ENCODE results near the gene DUSP1.
A peak's percentile ranks its signal among the peaks of the same experiment; 100 is the strongest.

The DUSP1 gene

DNA sequence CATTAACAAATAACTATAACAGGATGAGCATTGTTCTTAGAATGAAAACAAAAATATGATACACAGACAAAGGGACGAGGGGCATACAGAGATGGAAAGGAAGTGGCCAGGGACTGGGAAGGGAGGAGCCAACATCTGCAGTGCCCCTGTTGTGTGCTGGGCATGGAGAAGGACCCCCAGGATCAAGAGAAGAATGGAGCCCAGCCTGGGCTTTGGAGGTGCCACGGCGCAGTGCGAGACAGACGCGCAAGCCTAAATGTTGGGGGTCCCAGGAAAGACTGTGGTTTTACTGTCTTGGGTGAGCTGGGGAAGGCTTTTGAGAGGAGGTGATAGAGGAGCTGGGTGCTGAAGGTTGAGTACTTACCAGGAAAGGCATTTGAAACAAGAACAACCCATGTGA, 28.4 kb upstream of the DUSP1 start:
- TF ChIP-seq, protein P1, sequence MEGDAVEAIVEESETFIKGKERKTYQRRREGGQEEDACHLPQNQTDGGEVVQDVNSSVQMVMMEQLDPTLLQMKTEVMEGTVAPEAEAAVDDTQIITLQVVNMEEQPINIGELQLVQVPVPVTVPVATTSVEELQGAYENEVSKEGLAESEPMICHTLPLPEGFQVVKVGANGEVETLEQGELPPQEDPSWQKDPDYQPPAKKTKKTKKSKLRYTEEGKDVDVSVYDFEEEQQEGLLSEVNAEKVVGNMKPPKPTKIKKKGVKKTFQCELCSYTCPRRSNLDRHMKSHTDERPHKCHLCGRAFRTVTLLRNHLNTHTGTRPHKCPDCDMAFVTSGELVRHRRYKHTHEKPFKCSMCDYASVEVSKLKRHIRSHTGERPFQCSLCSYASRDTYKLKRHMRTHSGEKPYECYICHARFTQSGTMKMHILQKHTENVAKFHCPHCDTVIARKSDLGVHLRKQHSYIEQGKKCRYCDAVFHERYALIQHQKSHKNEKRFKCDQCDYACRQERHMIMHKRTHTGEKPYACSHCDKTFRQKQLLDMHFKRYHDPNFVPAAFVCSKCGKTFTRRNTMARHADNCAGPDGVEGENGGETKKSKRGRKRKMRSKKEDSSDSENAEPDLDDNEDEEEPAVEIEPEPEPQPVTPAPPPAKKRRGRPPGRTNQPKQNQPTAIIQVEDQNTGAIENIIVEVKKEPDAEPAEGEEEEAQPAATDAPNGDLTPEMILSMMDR (IDR thresholded peaks at IDR 0.05; ENCODE audit: low read depth, low read length), result no peak
- TF ChIP-seq, protein P2, sequence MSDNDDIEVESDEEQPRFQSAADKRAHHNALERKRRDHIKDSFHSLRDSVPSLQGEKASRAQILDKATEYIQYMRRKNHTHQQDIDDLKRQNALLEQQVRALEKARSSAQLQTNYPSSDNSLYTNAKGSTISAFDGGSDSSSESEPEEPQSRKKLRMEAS (IDR thresholded peaks at IDR 0.05; ENCODE audit: low read depth, low read length), result no peak

DNA sequence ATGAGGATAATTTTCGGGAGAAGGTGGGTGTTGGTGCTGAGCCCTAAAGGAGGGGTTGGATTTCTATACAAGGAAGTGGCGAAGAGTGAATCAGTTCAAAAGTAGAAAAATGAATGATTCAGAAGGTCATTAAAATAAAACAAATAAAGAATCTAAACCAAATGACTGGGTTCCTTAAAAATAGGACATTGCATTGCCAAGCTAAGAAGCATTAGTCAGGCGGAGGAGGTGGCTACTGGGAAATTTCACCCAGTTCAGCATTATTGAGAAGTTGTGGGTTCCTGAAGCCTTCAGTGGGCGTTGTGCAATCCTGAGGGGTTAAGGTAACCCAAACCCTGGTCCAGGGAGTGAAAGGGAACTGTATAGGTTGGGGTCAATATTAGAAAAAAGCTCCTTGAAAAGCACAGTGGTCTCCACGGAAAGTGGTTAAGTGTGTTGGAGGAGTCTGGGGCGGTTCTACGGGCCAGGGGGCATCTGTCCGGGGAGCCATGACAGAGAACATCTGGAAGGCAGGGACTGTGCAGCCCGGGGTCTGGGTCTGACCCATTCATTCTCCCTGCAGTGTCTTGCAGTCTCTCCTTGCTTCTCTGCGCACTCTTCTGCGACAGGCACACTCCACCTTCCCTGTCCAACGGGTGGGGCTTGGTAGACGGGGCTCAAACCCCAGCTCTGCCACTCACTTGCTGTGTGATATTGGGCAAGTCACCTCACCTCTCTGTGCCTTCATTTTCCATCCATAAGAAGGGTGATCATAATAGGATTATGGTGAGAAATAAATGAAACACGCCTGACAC, 27.6 kb upstream of the DUSP1 start:
- DNase-seq (ENCODE audit: low read depth), result peak; percentile 91
- TF ChIP-seq POLR2A (IDR thresholded peaks at IDR 0.05; ENCODE audit: extremely low read depth, insufficient read length) (no peak), MYC (IDR thresholded peaks at IDR 0.05; ENCODE audit: low read depth, low read length) (no peak)
- TF ChIP-seq, protein P2 (IDR thresholded peaks at IDR 0.05; ENCODE audit: low read depth, low read length), result no peak
- TF ChIP-seq, protein P1 (IDR thresholded peaks at IDR 0.05; ENCODE audit: low read depth, low read length), result no peak
- no peak overlapping the region for H3K4me3 ChIP-seq (ENCODE audit: low read depth, low read length)

More for the DNA sequence above, 28.4 kb upstream of the DUSP1 start:
- no peak for DNase-seq (ENCODE audit: low read depth)
- no peak overlapping the region for H3K4me3 ChIP-seq (ENCODE audit: low read depth, low read length)

DNA sequence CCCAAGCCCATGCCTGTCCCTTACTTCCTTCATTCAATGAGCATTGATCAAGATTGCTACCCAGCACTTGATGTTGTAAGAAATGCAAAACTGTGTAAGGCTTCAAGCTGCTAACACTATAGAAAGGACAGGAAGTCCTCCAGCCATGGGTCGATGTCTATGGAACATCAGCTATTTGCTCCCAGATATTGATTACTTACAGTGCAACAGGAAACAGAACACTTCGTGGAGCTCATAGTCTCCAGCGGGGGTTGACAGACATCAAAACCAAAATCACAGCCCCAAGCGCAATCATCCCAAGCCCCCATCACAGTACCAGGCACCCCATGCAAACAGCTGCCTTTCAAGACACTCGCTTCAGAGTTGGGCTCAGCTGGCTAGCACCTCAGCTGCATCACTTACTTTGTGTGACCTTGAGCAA, 26.8 kb upstream of the DUSP1 start:
- H3K4me3 ChIP-seq (ENCODE audit: low read depth, low read length), result no peak overlapping the region
- DNase-seq (ENCODE audit: low read depth), result no peak
- TF ChIP-seq POLR2A (IDR thresholded peaks at IDR 0.05; ENCODE audit: extremely low read depth, insufficient read length), result no peak
- TF ChIP-seq, protein P1 (IDR thresholded peaks at IDR 0.05; ENCODE audit: low read depth, low read length), result no peak
- TF ChIP-seq, protein P2 (IDR thresholded peaks at IDR 0.05; ENCODE audit: low read depth, low read length), result no peak
- TF ChIP-seq MYC (IDR thresholded peaks at IDR 0.05; ENCODE audit: low read depth, low read length), result no peak

DNA sequence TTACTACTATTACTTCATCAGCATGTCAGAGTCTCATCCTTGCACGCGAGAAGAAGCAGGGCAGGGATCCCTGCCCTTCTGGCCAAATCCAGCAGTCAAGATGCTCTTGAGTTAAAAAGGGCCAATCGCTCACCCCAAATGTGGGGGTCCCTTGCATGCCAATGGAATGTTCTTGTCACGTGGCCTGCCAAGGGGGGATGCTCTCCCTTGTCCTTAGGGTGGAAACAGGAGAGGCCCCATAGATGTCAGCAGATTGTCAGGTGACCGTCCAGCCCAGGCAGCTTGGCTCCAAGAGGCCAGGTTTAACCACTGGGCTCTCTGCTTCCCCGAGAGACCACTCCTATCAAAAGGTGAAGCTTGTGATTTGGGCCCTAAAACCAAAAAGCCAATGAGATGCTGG, 25.3 kb upstream of the DUSP1 start:
- TF ChIP-seq, protein P1 (IDR thresholded peaks at IDR 0.05; ENCODE audit: low read depth, low read length), result no peak
- TF ChIP-seq POLR2A (IDR thresholded peaks at IDR 0.05; ENCODE audit: extremely low read depth, insufficient read length) (no peak), MYC (IDR thresholded peaks at IDR 0.05; ENCODE audit: low read depth, low read length) (no peak)
- TF ChIP-seq, protein P2 (IDR thresholded peaks at IDR 0.05; ENCODE audit: low read depth, low read length), result no peak
- no peak overlapping the region for H3K4me3 ChIP-seq (ENCODE audit: low read depth, low read length)
- DNase-seq (ENCODE audit: low read depth), result no peak

DNA sequence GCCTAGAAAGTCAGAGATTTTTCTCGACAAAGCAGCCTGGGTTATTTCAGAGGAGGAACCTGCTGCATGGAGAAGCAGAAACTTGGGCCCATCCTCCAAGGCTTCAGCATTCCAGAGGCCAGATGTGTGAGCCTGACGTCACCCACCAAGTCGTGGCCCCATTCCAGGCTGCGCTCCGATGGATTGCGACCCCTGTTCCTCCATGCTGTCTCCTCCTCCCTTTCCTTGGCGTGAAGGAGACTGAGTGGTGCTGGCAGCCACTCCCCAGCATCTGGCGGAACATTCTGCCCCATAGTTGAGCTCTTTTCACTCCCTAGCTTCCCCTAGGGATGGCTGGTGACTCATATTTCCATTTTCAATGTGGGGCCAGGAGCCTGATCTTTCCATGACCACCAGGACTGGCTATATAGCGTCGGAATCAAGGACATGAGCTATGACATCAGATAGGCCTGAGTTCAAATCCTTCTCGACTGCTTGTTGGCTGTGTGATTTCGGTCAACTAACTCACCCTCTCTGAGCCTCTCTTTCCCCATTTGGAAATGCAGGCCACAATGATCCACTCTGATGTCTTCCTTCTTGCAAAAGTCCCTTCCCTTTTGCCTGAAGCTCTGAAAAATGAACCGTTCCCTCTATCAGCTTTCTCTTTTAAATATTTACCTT, 24.5 kb upstream of the DUSP1 start:
- no peak for TF ChIP-seq POLR2A (IDR thresholded peaks at IDR 0.05; ENCODE audit: extremely low read depth, insufficient read length)
- TF ChIP-seq, protein P1 (IDR thresholded peaks at IDR 0.05; ENCODE audit: low read depth, low read length), result no peak
- TF ChIP-seq, protein P2 (IDR thresholded peaks at IDR 0.05; ENCODE audit: low read depth, low read length), result no peak

More for the DNA sequence above, 24.5 kb upstream of the DUSP1 start:
- no peak overlapping the region for H3K4me3 ChIP-seq (ENCODE audit: low read depth, low read length)
- no peak for DNase-seq (ENCODE audit: low read depth)

Data from NB4 (cell line).